ENCODE results near the gene ANAPC1.
"Not testable (repeated sequence)": the region's sequence is repeated elsewhere in the genome, so short reads cannot be mapped to it uniquely, and the experiment has no call there.

Gene ANAPC1

GRCh38 chr2:111782195-111782594 is 101.8 kb downstream of the ANAPC1 start:
- not testable (repeated sequence) for DNase-seq

- DNase-seq, result not testable (repeated sequence)
Measured at GRCh38 chr2:111781443-111782094, 102.4 kb downstream of the ANAPC1 start.

- not testable (repeated sequence) for DNase-seq
Measured at GRCh38 chr2:111777155-111777554, 106.8 kb downstream of the ANAPC1 start.

- DNase-seq, result not testable (repeated sequence)
Measured at GRCh38 chr2:111776296-111776695, 107.7 kb downstream of the ANAPC1 start.

- not testable (repeated sequence) for DNase-seq
Measured at GRCh38 chr2:111772180-111772579, 111.8 kb downstream of the ANAPC1 start.

- not testable (repeated sequence) for DNase-seq
Measured at GRCh38 chr2:111770916-111771658, 112.9 kb downstream of the ANAPC1 start.

GRCh38 chr2:111768266-111769190 is 115.5 kb downstream of the ANAPC1 start:
- DNase-seq, result not testable (repeated sequence)

GRCh38 chr2:111767087-111767486 is 116.9 kb downstream of the ANAPC1 start:
- peak; percentile 13 for DNase-seq

GRCh38 chr2:111766295-111766694 is 117.7 kb downstream of the ANAPC1 start:
- DNase-seq, result not testable (repeated sequence)

GRCh38 chr2:111764151-111764550 is 119.8 kb downstream of the ANAPC1 start:
- DNase-seq, result not testable (repeated sequence)

GRCh38 chr2:111760697-111761284 is 123.2 kb downstream of the ANAPC1 start:
- not testable (repeated sequence) for DNase-seq

- not testable (repeated sequence) for DNase-seq
Measured at GRCh38 chr2:111752533-111752932, 131.5 kb downstream of the ANAPC1 start.

GRCh38 chr2:111750641-111751040 is 133.4 kb downstream of the ANAPC1 start:
- not testable (repeated sequence) for DNase-seq

- not testable (repeated sequence) for DNase-seq
Measured at GRCh38 chr2:111748429-111748828, 135.6 kb downstream of the ANAPC1 start.

- not testable (repeated sequence) for DNase-seq
Measured at GRCh38 chr2:111747410-111748115, 136.4 kb downstream of the ANAPC1 start.

GRCh38 chr2:111744751-111745150 is 139.2 kb downstream of the ANAPC1 start:
- DNase-seq, result not testable (repeated sequence)

GRCh38 chr2:111741517-111741916 is 142.5 kb downstream of the ANAPC1 start:
- not testable (repeated sequence) for DNase-seq

- peak; percentile 39 for DNase-seq
Measured at GRCh38 chr2:111735838-111736721, 147.9 kb downstream of the ANAPC1 start.

- DNase-seq, result not testable (repeated sequence)
Measured at GRCh38 chr2:111735420-111735819, 148.6 kb downstream of the ANAPC1 start.

GRCh38 chr2:111729812-111730458 is 154.1 kb downstream of the ANAPC1 start:
- not testable (repeated sequence) for DNase-seq
